OCI-LY1 (cell line): ENCODE results near the gene NPR2.

Source experiments
- H2AFZ ChIP-seq: fragments of 200-600 bp; sonication (generic), shearing (Covaris generic); 2 replicates; pipeline ENCODE4 v1.6.0; 2014; ENCODE audit warnings: antibody characterized with exemption, mild to moderate bottlenecking, low read length
- H3F3A ChIP-seq: fragments of 200-600 bp; sonication (generic), shearing (Covaris generic); 2 replicates; pipeline ENCODE4 v1.6.0; 2014; ENCODE audit warnings: mild to moderate bottlenecking, antibody characterized with exemption, low read length, moderate library complexity; ENCODE audit not compliant: insufficient read depth
- H3K27ac ChIP-seq: fragments of 200-600 bp; sonication (generic); 2 replicates; pipeline ENCODE4 v1.5.1; 2014; ENCODE audit warnings: low read length, mixed run types, mild to moderate bottlenecking, low read depth; ENCODE audit not compliant: poor library complexity, severe bottlenecking
- H3K27me3 ChIP-seq: fragments of 200-600 bp; sonication (generic); 2 replicates; pipeline ENCODE4 v1.6.0; 2014; ENCODE audit warnings: antibody characterized with exemption, mild to moderate bottlenecking, low read length, moderate library complexity; ENCODE audit not compliant: insufficient read depth
- H3K36me3 ChIP-seq: fragments of 200-600 bp; sonication (generic); 2 replicates; pipeline ENCODE4 v1.6.1; 2014; ENCODE audit warnings: mild to moderate bottlenecking, antibody characterized with exemption, low read length, moderate library complexity, mixed read lengths; ENCODE audit not compliant: insufficient read depth
- H3K4me1 ChIP-seq: fragments of 200-600 bp; sonication (generic); 2 replicates; pipeline ENCODE4 v1.5.1; 2014; ENCODE audit warnings: mild to moderate bottlenecking, low read length, moderate library complexity; ENCODE audit not compliant: insufficient read depth, severe bottlenecking
- H3K4me2 ChIP-seq: fragments of 200-600 bp; sonication (generic), shearing (Covaris generic); 2 replicates; pipeline ENCODE4 v1.6.1; 2014; ENCODE audit warnings: low read length
- H3K4me3 ChIP-seq: fragments of 200-600 bp; sonication (generic); 2 replicates; pipeline ENCODE4 v1.5.1; 2014; ENCODE audit warnings: low read length, low read depth, mild to moderate bottlenecking, mixed read lengths; ENCODE audit not compliant: poor library complexity, severe bottlenecking
- H3K79me2 ChIP-seq: fragments of 200-600 bp; shearing (Covaris generic); 2 replicates; pipeline ENCODE4 v1.6.1; 2016; ENCODE audit warnings: mixed run types, low read length, mixed read lengths; ENCODE audit not compliant: insufficient read depth
- H3K9ac ChIP-seq: fragments of 200-600 bp; sonication (generic), shearing (Covaris generic); 2 replicates; pipeline ENCODE4 v1.6.1; 2014; ENCODE audit warnings: mild to moderate bottlenecking, low read length, mixed read lengths
- H3K9me2 ChIP-seq: fragments of 200-600 bp; sonication (generic), shearing (Covaris generic); 2 replicates; pipeline ENCODE4 v1.6.1; 2014; ENCODE audit warnings: low read depth, mild to moderate bottlenecking, low read length, mixed read lengths
- H3K9me3 ChIP-seq: fragments of 200-600 bp; shearing (Covaris generic); 2 replicates; pipeline ENCODE4 v1.6.1; 2014; ENCODE audit warnings: low read length, mixed read lengths
- H4K20me1 ChIP-seq: fragments of 200-600 bp; sonication (generic), shearing (Covaris generic); 2 replicates; pipeline ENCODE4 v1.6.0; 2016; ENCODE audit warnings: mild to moderate bottlenecking, low read length; ENCODE audit not compliant: insufficient read depth
- EZH2 ChIP-seq: fragments of 200-600 bp; sonication (generic), shearing (Covaris generic); IDR thresholded peaks from 2 replicates; pipeline ENCODE4 v1.8.0; 2017; ENCODE audit warnings: borderline replicate concordance, mixed run types, mild to moderate bottlenecking, antibody characterized with exemption, low read length, moderate library complexity, mixed read lengths
- TF ChIP-seq, protein P1 (sequence below): fragments of 200-600 bp; sonication (generic), shearing (Covaris generic); IDR thresholded peaks from 2 replicates; pipeline ENCODE4 v1.5.1; 2017; ENCODE audit warnings: mild to moderate bottlenecking, antibody characterized with exemption, low read length, moderate library complexity, mixed read lengths

NPR2 gene

DNA sequence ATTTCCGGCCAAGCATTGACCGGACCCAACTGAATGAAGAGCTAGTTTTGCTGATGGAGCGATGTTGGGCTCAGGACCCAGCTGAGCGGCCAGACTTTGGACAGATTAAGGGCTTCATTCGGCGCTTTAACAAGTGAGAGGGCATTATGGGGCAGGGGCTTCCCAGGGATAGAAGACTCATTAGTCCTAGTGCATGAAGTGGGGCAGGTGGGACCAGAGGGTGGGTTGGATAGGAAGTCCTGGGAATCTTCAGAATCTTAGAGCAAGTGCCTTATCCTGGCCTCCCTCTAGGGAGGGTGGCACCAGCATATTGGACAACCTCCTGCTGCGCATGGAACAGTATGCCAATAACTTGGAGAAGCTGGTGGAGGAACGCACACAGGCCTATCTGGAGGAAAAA lies 14.7 kb downstream of the NPR2 start:
- no peaks in the 10 kb centered on the region for H3K9me3 ChIP-seq
- no peak overlapping the region for H3K9ac ChIP-seq
- no peaks in the 10 kb centered on the region for H3K9me2 ChIP-seq
- no peaks in the 10 kb centered on the region for H4K20me1 ChIP-seq
- no peaks in the 10 kb centered on the region for H3K27me3 ChIP-seq
- H3K79me2 ChIP-seq = no peaks in the 10 kb centered on the region
- no peak overlapping the region for H3K27ac ChIP-seq
- H2AFZ ChIP-seq = no peak overlapping the region
- H3K4me3 ChIP-seq = no peak overlapping the region
- H3K4me2 ChIP-seq = no peak overlapping the region
- H3K36me3 ChIP-seq = peaks cover 21% of the 10 kb centered on the region
- H3K4me1 ChIP-seq = no peaks in the 10 kb centered on the region
- H3F3A ChIP-seq = no peaks in the 10 kb centered on the region
- TF ChIP-seq, protein P1, sequence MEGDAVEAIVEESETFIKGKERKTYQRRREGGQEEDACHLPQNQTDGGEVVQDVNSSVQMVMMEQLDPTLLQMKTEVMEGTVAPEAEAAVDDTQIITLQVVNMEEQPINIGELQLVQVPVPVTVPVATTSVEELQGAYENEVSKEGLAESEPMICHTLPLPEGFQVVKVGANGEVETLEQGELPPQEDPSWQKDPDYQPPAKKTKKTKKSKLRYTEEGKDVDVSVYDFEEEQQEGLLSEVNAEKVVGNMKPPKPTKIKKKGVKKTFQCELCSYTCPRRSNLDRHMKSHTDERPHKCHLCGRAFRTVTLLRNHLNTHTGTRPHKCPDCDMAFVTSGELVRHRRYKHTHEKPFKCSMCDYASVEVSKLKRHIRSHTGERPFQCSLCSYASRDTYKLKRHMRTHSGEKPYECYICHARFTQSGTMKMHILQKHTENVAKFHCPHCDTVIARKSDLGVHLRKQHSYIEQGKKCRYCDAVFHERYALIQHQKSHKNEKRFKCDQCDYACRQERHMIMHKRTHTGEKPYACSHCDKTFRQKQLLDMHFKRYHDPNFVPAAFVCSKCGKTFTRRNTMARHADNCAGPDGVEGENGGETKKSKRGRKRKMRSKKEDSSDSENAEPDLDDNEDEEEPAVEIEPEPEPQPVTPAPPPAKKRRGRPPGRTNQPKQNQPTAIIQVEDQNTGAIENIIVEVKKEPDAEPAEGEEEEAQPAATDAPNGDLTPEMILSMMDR = no peak
- TF ChIP-seq EZH2 = no peak

GRCh38 chr9:35808433-35808832 lies 17.0 kb downstream of the NPR2 start:
- TF ChIP-seq EZH2 = no peak
- TF ChIP-seq, protein P1 = no peak
- Histone ChIP-seq H3K36me3 (peaks cover 14% of the 10 kb centered on the region), H3K4me1 (peaks cover 20% of the 10 kb centered on the region), H3K9ac (no peak overlapping the region), H3F3A (no peaks in the 10 kb centered on the region), H3K79me2 (no peaks in the 10 kb centered on the region), H3K4me2 (no peak overlapping the region), H3K4me3 (no peak overlapping the region), H2AFZ (no peak overlapping the region), H3K27ac (no peak overlapping the region), H3K9me3 (no peaks in the 10 kb centered on the region), H3K27me3 (no peaks in the 10 kb centered on the region), H4K20me1 (no peaks in the 10 kb centered on the region), H3K9me2 (no peaks in the 10 kb centered on the region)

GRCh38 chr9:35810122-35810521 lies 18.7 kb downstream of the NPR2 start:
- no peak overlapping the region for H2AFZ ChIP-seq
- H3K79me2 ChIP-seq = no peaks in the 10 kb centered on the region
- TF ChIP-seq, protein P1 = no peak
- no peak for TF ChIP-seq EZH2
- H3K9me2 ChIP-seq = no peaks in the 10 kb centered on the region
- H3K9ac ChIP-seq = no peak overlapping the region
- H3K4me2 ChIP-seq = no peak overlapping the region
- H3K9me3 ChIP-seq = no peaks in the 10 kb centered on the region
- H3K4me3 ChIP-seq = no peak overlapping the region
- no peaks in the 10 kb centered on the region for H3F3A ChIP-seq
- no peaks in the 10 kb centered on the region for H4K20me1 ChIP-seq
- H3K36me3 ChIP-seq = peaks cover 14% of the 10 kb centered on the region
- no peaks in the 10 kb centered on the region for H3K27me3 ChIP-seq
- H3K27ac ChIP-seq = no peak overlapping the region
- peaks cover 29% of the 10 kb centered on the region for H3K4me1 ChIP-seq
